ENCODE data around the gene PLCXD1.

GRCh38 chrX:276581-277201 is 4.5 kb upstream of the PLCXD1 start:
- TF ChIP-seq CTCF (IDR thresholded peaks at IDR 0.05) (no peak), POLR2A (IDR thresholded peaks at IDR 0.05) (no peak), EP300 (IDR thresholded peaks at IDR 0.05) (no peak)
